Fibroblast of peridontal ligament (primary cell): ENCODE data around the gene ZMIZ2.
"Not testable (repeated sequence)": the region's sequence is repeated elsewhere in the genome, so short reads cannot be mapped to it uniquely, and the experiment has no call there.

Experiments used
- DNase-seq: peaks from one replicate; pipeline ENCODE4 v3.0.0-alpha.2; 2010; ENCODE audit errors: extremely low read depth

Gene ZMIZ2, protein sequence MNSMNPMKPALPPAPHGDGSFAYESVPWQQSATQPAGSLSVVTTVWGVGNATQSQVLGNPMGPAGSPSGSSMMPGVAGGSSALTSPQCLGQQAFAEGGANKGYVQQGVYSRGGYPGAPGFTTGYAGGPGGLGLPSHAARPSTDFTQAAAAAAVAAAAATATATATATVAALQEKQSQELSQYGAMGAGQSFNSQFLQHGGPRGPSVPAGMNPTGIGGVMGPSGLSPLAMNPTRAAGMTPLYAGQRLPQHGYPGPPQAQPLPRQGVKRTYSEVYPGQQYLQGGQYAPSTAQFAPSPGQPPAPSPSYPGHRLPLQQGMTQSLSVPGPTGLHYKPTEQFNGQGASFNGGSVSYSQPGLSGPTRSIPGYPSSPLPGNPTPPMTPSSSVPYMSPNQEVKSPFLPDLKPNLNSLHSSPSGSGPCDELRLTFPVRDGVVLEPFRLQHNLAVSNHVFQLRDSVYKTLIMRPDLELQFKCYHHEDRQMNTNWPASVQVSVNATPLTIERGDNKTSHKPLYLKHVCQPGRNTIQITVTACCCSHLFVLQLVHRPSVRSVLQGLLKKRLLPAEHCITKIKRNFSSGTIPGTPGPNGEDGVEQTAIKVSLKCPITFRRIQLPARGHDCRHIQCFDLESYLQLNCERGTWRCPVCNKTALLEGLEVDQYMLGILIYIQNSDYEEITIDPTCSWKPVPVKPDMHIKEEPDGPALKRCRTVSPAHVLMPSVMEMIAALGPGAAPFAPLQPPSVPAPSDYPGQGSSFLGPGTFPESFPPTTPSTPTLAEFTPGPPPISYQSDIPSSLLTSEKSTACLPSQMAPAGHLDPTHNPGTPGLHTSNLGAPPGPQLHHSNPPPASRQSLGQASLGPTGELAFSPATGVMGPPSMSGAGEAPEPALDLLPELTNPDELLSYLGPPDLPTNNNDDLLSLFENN

DNA sequence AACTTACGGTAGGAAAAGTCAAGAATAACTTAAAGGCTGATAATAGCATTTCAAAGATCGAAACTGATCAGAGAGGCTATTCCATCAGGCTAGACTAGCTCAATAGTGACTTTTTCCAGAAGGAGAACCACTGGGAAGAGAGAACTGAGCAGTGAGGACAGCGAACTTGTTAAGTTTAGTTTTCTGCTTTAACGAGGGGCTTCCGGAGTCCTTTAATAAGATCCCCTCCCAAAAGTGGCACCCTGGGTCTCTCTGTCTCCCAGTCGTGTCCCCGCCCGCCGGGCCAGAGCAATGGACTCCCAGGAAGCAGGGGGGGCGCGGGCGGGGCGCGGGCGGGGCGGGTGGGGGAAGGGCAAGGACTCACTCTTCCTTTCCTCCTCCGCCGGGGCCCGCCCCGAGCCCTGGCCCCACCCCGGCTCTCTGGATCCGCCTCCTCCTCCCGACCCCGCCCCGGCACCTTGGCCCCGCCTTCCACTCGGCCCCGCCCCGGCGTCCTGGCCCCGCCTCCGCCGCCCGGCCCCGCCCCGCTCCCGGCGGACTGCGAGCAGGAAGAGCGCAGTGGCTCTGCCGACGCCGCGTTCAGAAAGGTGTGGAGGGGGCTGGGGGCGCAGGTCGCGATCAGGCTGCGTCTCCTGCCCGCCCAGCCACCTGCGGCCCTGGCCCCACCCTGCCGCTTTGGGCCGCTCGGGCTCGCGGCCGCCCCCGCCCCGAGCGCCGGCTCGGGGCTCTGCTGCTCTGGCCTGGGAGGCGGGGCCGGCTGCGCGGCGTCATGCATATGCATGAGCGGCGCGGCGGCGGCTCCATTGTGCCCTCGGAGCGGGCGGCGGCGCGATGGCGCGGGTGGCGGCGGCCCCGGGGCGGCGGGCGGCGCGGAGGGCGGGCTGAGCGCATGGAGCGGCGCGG is at the start of gene ZMIZ2:
Gene ZMIZ2 (plus strand): TSS at position 803 of the 903 bp plus-strand sequence. CDS start 7,403 bp downstream, outside the sequence.
- peak; percentile 77 for DNase-seq

DNA sequence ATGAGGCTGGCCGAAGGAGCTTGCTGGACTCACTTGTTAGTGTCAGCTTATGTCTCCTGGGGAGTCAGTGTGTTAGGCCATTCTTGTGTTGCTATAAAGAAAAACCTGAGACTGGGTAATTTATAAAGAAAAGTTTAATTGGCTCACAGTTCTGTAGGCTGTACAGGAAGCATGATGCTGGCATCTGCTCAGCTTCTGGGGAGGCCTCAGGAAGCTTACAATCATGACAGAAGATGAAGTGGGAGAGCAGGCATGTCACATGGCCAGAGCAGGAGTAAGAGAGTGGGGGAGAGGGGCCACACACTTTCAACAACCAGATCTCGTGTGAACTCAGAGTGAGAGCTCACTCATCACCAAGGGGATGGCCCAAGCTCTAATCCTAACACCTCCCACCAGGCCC is 49.0 kb upstream of the ZMIZ2 start:
- not testable (repeated sequence) for DNase-seq

DNA sequence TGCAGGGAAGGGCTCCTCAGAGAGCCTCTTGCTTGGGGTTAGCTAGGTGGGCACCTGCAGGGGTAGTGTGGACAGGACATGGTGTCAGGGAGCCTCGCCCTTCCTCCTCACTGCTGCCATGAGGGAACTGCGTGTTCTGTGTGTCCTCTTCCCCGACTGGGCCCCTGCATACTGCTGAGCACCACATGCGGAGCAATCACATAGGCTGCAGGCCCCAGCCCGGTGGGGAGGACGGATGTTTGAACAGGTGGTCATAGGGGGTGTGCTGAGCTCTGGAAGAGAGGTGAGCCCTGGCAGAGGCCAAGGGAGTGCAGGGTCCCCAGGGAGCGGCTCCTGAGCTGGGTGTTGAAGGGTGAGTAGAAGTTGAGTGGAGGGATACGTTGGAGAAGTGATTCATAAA is 48.3 kb upstream of the ZMIZ2 start:
- DNase-seq: no peak

DNA sequence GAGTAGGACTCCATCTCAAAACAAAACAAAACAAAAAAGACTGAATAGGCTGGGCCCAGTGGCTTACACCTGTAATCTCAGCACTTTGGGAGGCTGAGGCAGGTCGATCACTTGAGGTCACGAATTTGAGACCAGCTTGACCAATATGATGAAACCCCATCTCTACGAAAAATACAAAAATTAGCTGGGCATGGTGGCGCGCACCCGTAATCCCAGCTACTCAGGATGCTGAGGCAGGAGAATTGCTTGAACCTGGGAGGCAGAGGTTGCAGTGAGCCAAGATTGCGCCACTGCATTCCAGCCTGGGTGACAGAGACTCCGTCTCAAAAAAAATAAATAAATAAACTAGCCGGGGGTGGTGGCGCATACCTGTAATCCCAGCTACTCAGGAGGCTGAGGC is 45.3 kb upstream of the ZMIZ2 start:
- DNase-seq: not testable (repeated sequence)

DNA sequence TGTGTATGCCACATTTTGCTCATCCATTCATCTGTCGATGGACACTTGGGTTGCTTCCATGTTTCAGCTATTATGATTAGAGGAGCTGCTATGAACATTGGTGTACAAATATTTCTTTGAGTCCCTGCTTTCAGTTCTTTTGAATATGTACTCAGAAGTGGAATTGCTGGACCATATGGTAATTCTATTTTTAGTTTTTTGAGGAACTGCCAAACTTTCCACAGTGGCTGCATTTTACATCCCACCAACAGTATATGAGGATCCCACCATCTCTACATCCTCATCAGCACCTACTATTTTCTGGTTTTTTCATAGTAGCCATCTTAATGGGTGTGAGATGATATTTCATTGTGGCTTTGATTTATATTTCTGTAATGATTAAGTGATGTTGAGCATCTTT is 44.7 kb upstream of the ZMIZ2 start:
- no peak for DNase-seq

DNA sequence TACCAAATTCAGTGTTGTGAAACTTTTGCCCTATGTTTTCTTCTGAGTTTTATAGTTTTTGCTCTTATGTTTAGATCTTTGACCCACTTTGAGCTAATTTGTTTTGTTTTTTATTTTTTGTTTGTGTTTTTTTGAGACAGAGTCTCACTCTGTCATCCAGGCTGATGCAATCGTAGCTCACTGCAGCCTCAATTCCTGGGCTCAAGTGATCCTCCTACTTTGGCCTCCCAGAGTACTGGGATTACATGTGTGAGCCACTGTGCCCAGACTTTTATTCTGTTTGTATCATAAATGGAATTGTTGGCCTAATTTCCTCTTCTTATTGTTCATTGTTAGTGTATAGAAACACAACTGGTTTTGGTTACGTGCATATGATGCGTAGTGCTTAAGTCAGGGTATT is 43.2 kb upstream of the ZMIZ2 start:
- DNase-seq: no peak

DNA sequence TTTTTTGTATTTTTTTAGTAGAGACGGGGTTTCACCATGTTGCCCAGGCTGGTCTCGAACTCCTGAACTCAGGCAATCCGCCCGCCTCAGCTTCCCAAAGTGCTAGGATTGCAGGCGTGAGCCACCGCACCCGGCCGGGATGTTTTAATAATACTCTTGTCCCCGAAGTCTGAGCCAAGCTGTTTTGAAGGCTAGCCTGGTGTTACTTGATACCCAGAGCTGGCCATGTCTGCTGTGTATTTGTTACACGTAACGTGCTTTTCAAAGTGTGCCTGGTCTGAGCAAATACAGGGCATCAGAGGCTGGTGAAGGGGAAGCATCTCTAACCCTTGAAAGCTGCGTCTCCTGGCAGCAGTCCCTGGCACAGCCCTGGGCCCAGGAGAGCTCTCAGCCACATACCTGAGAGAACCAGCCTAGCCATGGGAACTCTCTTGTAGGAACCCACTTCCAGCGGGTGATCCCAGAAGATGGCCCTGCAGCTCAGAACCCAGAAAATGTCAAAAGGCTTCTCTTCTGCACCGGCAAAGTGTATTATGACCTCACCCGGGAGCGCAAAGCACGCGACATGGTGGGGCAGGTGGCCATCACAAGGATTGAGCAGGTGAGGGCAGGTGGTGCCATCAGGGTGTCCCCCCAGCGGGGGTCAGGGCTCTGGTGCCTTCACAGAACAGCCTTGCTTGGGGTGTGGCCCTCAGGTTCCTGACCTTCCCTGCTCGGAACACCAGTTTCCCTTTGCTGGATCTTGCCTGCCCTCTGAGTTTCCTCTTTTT is 41.7 kb upstream of the ZMIZ2 start:
- DNase-seq: no peak

DNA sequence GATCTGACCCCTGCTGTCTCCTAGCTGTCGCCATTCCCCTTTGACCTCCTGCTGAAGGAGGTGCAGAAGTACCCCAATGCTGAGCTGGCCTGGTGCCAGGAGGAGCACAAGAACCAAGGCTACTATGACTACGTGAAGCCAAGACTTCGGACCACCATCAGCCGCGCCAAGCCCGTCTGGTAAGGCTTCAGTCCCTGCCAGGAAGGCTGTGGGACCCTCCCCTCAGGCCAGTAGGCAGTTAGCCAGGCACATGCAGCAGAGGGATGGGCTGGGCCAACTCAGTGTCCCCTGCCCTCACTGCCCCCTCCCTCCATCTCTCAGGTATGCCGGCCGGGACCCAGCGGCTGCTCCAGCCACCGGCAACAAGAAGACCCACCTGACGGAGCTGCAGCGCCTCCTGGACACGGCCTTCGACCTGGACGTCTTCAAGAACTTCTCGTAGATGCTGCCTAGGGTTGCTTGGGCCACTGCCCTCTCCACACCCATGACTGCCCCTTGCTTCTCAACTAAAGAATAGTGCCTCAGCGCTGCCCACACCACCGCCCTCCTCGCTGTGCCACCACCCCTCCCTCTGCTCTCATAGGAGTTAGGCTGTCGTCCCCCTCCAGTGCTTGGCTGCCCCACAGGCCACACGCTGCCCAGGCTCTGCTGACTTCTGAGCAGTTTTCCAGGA is 41.0 kb upstream of the ZMIZ2 start:
- DNase-seq: no peak

DNA sequence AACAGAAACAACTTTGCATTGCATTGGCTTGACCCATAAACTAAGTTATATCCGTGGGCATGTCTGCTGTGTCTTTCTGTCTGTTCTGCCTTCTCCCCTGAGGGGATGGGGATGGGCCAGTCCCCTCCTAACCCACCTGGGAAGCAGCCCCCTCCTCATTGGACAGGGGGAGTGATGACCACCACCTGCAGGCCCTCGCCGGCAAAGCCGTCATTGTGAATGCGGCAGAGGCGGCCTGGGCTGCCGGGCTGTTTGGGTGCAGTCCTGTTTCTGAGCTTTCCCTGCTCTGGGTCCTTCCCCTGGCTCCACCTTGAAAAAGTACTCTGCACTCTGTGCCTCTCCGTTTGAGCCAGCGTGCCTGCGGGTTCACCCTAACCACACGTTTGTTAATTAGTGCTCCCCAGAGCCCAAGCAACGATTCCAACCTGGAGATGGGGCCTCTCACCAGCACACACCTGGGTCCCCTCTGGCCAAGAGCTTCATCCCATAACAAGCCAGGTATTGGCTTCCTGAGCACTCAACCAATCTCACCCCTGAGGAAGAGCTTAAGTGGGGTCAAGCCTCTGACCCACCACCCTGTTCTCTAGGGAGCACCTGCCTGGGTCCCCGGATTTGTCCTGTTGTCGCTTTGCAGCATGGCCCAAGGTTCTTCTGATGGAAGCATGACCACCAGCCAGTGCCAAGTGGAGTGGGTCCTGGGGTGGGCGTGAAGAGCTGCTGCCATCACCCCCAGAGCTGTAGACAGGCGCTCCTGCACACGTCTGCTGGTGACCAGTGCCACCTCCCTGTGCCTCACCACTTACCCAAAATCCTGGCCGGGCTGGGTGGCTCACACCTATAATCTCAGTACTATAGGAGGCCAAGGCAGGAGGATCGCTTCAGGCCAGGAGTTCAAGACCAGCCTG is 39.4 kb upstream of the ZMIZ2 start:
- DNase-seq: no peak

DNA sequence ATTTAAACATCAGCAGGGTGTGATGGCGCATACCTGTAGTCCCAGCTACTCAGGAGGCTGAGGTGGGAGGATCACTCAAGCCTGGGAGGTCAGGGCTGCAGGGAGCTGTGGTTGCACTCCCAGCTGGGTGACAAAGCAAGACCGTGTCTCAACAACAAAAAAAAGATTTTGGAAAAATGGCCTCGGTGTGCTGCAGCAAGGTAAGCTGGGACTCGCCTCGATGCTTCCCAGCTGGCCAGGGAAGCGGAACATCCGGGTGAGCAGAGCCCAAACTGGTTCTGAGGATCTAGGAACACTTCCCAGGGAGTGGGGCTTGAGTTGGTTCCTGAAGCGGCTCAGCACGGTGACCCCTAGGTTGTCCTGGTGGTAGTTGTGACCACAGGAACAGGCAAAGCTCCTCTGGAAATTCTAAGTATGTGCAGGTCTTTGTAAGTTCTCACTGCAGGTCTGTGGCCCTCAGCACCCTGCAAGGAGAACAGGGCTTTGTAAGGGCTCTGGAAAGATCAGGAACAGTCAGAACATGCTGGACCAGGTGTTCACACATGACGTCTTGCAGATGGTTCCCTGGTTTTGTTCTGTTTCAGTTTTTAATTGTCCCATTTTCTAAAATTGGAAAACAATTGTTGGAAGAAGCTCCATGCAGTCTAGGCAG is 38.6 kb upstream of the ZMIZ2 start:
- no peak for DNase-seq

DNA sequence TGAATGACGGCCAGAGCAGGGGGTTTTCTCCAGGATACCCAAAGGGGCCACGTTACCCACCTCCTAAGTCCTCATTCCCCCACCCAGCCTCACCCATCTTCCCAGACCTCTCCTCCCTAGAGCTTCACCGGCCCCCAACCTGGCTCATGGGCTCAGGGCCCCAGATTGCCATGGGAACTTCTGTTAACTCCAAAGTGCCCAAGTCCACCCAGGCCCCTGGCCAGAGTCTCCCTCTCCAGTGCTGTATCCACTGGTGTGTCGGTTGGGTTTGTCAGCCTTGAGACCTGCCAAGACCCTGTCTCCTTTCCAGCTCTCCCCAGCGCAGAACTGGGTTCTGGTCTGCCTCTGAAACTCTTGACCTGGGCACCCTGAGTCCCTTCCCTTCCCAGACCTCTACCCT is 37.1 kb upstream of the ZMIZ2 start:
- DNase-seq: no peak

DNA sequence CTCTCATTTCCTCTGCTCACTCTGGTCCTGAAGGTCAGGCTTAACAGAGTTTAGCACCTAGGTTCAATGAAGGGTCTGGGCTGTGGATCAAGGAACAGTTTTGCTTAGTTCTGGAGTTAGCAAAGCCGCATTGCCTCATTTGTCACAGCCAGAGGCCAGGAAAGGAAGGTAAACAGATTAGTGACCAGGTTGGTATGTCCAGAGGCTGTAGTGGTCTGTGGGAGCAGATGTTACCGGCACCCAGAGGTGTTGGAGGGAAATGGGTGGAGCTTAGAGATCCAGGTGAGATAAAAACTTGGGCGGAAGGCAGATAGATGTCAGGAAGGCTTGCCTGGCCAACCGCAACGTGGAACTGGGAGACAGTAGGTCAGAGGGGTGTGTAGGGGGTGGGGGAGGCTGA is 36.6 kb upstream of the ZMIZ2 start:
- DNase-seq: no peak

DNA sequence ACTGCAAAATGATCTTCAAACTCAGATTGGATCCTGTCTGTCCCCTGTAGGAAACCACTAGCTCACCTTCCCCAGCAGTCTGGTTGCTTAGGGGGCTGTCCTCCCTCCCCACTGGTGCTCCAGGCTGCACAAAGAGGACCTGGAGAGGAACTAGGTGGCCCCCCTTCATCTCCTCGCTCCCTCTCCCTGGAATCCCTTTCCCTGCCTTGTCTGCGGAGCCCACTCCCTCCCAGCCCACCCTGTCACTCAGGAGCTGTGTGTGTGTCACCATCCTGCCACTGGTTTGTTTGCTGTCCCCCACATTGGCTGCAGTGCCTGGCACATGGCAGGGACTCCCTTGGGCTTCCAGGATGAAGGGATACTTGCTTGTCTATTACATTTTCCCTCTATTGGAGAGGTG is 35.5 kb upstream of the ZMIZ2 start:
- no peak for DNase-seq

DNA sequence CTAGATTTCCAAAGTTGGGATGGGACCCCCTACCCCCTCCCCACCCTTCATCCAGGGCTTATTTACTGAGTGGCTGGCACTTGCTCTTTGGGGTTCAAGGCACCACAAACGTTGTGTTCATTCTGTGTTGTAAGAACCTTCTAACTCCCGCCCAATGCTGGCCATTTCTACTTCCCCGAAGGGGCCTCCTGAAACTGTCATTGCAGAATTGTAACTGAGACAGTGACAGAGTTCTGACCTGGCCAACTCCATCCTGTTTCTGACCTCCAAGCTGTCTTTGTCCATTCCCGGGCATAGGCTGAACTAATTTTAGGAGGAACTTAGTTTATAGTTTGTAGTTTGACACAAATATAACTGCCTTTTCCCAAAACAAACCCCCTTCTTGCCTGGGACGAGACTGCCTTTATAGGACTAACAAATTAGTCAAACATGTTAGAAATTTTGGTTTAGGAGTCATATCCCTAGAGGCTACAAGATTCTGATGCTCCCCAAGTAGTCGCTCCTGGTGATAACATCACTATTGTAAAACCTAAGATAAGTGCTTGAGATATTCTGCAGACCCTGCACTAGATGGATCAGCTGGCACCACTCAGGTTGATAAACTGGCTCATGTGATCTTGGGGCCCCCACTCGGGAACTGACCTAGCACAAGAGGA is 34.8 kb upstream of the ZMIZ2 start:
- DNase-seq: peak; percentile 48

DNA sequence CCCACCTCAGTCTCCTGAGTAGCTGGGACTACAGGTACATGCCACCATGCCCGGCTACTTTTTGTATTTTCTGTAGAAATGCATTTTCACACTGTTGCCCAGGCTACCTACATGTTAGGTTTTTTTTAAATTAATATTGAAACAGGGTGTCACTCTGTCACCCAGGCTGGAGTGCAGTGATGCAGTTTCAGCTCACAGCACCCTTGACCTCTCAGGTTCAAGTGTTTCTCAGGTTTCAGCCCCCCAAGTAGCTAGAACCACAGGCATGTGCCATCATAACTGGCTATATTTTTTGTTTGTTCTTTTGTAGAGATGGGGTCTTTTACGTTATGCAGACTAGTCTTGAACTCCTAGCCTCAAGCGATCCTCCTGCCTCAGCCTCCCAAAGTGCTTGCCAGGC is 32.4 kb upstream of the ZMIZ2 start:
- no peak for DNase-seq

DNA sequence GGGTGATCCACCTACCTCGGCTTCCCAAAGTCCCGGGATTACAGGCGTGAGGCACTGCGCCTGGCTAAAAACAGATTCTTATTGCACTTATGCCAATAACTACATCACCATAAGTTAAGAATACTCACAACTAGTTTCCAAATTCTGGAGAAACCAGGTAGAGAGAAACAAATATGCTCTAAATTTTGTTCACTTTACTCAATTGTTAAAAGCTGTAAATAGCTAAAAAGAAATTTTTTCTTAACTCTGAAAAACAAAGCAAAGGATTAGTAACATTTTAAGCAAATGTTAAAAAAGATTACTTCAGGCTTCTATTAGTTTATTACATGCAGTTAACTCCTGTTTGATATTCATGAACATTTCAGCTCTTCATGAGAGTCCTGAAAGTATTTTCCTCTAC is 28.3 kb upstream of the ZMIZ2 start:
- no peak for DNase-seq

DNA sequence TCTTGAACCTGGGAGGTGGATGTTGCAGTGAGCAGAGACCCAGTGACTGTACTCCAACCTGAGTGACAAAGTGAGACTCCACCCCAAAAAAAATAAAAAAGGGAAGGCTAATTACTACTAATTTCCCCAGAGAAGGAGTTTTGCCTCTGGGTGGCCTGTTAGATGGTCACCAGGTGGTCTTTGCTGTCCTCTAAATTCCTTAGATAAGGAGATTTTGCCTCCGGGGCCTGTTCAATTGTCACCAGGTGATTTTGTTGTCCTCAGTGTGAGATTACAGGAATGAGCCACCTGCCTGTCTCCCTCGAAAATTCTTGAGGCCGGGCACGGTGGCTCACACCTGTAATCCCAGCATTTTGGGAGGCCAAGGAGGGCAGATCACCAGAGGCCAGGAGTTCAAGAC is 24.4 kb upstream of the ZMIZ2 start:
- DNase-seq: no peak

DNA sequence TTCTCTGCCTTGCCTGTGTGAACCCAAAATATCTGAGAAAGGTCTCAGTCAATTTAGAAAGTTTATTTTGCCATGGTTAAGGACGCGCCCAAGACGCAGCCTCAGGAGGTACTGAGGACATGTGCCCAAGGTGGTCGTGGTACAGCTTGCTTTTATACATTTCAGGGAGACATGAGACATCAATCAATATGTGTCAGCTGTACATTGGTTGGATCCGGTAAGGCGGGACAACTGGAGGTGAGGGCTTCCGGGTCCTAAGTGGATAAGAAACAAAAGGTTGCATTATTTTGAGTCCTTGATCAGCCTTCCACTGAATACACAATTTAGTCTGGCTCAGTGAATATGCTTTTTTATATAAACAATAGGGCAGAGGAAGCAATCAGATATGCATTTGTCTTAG is 22.4 kb upstream of the ZMIZ2 start:
- not testable (repeated sequence) for DNase-seq
